A549 (cell line): ENCODE measurements around the gene OR52W1. TPM values are rescaled to one million over a fixed set of nuclear protein-coding genes. Genes with fewer than 3 reads are reported as not detected.

ENCODE experiments used
- ATAC-seq, 2 experiments: fragments of 200-7000 bp in 1 of 2; fragments of >200 bp in 1 of 2; cut with Nextera tagmentation in 1 of 2; cut with Tn5 transposase in 1 of 2; 3 replicates each; pipeline versions ENCODE4 v1.8.0 to v1.9.1; 2018 to 2020; ENCODE audit warnings: mild to moderate bottlenecking in 1 of 2, moderate library complexity in 1 of 2
- CTCF ChIA-PET: fragments of 300-600 bp; sonication (Branson Sonifier 250); formaldehyde crosslinking; extraction: SDS; loops from one replicate; lab custom pipeline; 2021; ENCODE audit warnings: antibody characterized with exemption, inconsistent platforms; lab: Yijun Ruan, JAX
- POLR2A ChIA-PET: fragments of 350-600 bp; formaldehyde crosslinking; extraction: SDS; loops from one replicate; lab custom pipeline; 2021; ENCODE audit warnings: antibody characterized with exemption, inconsistent platforms; lab: Yijun Ruan, JAX
- DNase-seq, 2 experiments: peaks; one replicate each; pipeline versions ENCODE4 v3.0.0 to v3.0.0-alpha.2; 2011 to 2016; ENCODE audit warnings: low read depth in 1 of 2, low spot score in 1 of 2
- FAIRE-seq: peaks from 2 replicates; lab custom pipeline; 2011; peaks lifted over from hg19 to GRCh38; lab: Jason Lieb, UNC
- H3K27ac ChIP-seq, 2 experiments: fragments of >200 bp; sonication (Bioruptor Twin); formaldehyde crosslinking; 3 replicates each; pipeline ENCODE4 v1.5.1; 2016 to 2017
- H3K4me1 ChIP-seq: fragments of >200 bp; sonication (Bioruptor Twin); formaldehyde crosslinking; 3 replicates; pipeline ENCODE4 v1.6.1; 2016
- H3K4me2 ChIP-seq: fragments of >200 bp; sonication (Bioruptor Twin); formaldehyde crosslinking; 3 replicates; pipeline ENCODE4 v1.6.1; 2016
- H3K4me3 ChIP-seq: fragments of >200 bp; sonication (Bioruptor Twin); formaldehyde crosslinking; 3 replicates; pipeline ENCODE4 v1.5.1; 2016
- H3K9me3 ChIP-seq: fragments of >200 bp; sonication (Bioruptor Twin); formaldehyde crosslinking; 3 replicates; pipeline ENCODE4 v1.6.1; 2016
- CBX8 ChIP-seq: fragments of 200-600 bp; sonication (generic); IDR thresholded peaks from 2 replicates; pipeline ENCODE4 v1.6.1; 2016
- CHD2 ChIP-seq: fragments of 150-350 bp; IDR thresholded peaks from 2 replicates; pipeline ENCODE4 v1.6.1; 2014; ENCODE audit warnings: low read length; ENCODE audit not compliant: partially characterized antibody
- EHMT2 ChIP-seq: fragments of 200-600 bp; sonication (generic); IDR thresholded peaks from 2 replicates; pipeline ENCODE4 v1.6.1; 2016; ENCODE audit warnings: antibody characterized with exemption, low read depth, mild to moderate bottlenecking, moderate library complexity
- ESRRA ChIP-seq: fragments of 150-350 bp; IDR thresholded peaks from 2 replicates; pipeline ENCODE4 v1.6.1; 2014; ENCODE audit warnings: mild to moderate bottlenecking, low read length, borderline replicate concordance
- FOSB ChIP-seq: fragments of 250-450 bp; sonication (Bioruptor Pico); IDR thresholded peaks from 2 replicates; pipeline ENCODE4 v1.5.0; 2020; ENCODE audit warnings: mild to moderate bottlenecking, moderate library complexity
- FOXS1 ChIP-seq: fragments of 250-450 bp; sonication (Bioruptor Pico); IDR thresholded peaks from 2 replicates; pipeline ENCODE4 v1.5.0; 2020; ENCODE audit warnings: mild to moderate bottlenecking, moderate library complexity
- HDAC2 ChIP-seq: fragments of 200-600 bp; sonication (generic); IDR thresholded peaks from 2 replicates; pipeline ENCODE4 v1.6.1; 2016
- HEYL ChIP-seq: fragments of 250-450 bp; sonication (Bioruptor Pico); IDR thresholded peaks from 2 replicates; pipeline ENCODE4 v1.8.0; 2021; ENCODE audit warnings: mild to moderate bottlenecking, moderate library complexity
- HMGXB4 ChIP-seq: fragments of 250-450 bp; sonication (Bioruptor Pico); IDR thresholded peaks from 2 replicates; pipeline ENCODE4 v1.5.0; 2021; ENCODE audit warnings: mild to moderate bottlenecking, moderate library complexity, borderline replicate concordance
- HOXA7 ChIP-seq: fragments of 250-450 bp; sonication (Bioruptor Pico); IDR thresholded peaks from 2 replicates; pipeline ENCODE4 v1.5.0; 2020; ENCODE audit warnings: mild to moderate bottlenecking, moderate library complexity
- HOXB13 ChIP-seq: fragments of 250-450 bp; sonication (Bioruptor Pico); IDR thresholded peaks from 2 replicates; pipeline ENCODE4 v1.5.0; 2020; ENCODE audit warnings: low read depth, mild to moderate bottlenecking, moderate library complexity
- JUN ChIP-seq, 2 experiments: fragments of >200 bp; sonication (Bioruptor Twin); formaldehyde crosslinking; IDR thresholded peaks; 2 replicates in 1 of 2; 3 replicates in 1 of 2; pipeline ENCODE4 v1.6.1; 2016 to 2017
- JUNB ChIP-seq: fragments of >200 bp; sonication (Bioruptor Twin); formaldehyde crosslinking; IDR thresholded peaks from 2 replicates; pipeline ENCODE4 v1.6.1; 2016
- KDM1A ChIP-seq: fragments of 200-600 bp; sonication (generic); IDR thresholded peaks from 2 replicates; pipeline ENCODE4 v1.6.1; 2016; ENCODE audit warnings: low read depth, mild to moderate bottlenecking
- KDM5A ChIP-seq: fragments of 200-600 bp; sonication (generic); IDR thresholded peaks from 2 replicates; pipeline ENCODE4 v1.6.1; 2016; ENCODE audit warnings: antibody characterized with exemption, mild to moderate bottlenecking
- PBX3 ChIP-seq: IDR thresholded peaks from 2 replicates; pipeline ENCODE4 v1.6.1; 2012
- REST ChIP-seq: fragments of 200-600 bp; sonication (generic); IDR thresholded peaks from 2 replicates; pipeline ENCODE4 v1.6.1; 2016; ENCODE audit warnings: antibody characterized with exemption, mild to moderate bottlenecking, moderate library complexity
- USF2 ChIP-seq: fragments of 450-650 bp; IDR thresholded peaks from 2 replicates; pipeline ENCODE4 v1.6.1; 2014; ENCODE audit warnings: antibody characterized with exemption
- ZNF302 ChIP-seq: fragments of 250-450 bp; sonication (Bioruptor Pico); IDR thresholded peaks from 2 replicates; pipeline ENCODE4 v1.9.0; 2021; ENCODE audit warnings: inconsistent platforms, mild to moderate bottlenecking, moderate library complexity
- ZSCAN20 ChIP-seq: fragments of 250-450 bp; sonication (Bioruptor Pico); IDR thresholded peaks from 2 replicates; pipeline ENCODE4 v1.8.0; 2022; ENCODE audit warnings: mild to moderate bottlenecking, moderate library complexity
- WGBS: methylation state at CpG from one replicate; pipeline ENCODE4 v1.1.6; 2017; ENCODE audit errors: missing lambda C conversion rate; 5-methylcytosine and 5-hydroxymethylcytosine counted together
- polyA plus RNA-seq, 4 experiments: library from polyadenylated mRNA; depleted of rRNA in 3 of 4; stranded (reverse); fragments of >200 nt; fragmentation: RNase III in 1 of 4; extraction: RNeasy Plus Mini Kit Qiagen cat#74134 plus additional on column Dnase treatment in 1 of 4; gene quantifications; 2 replicates in 3 of 4; 3 replicates in 1 of 4; pipeline ENCODE4 v1.2.3, GENCODE V29; 2011 to 2017
- TF ChIP-seq, protein P1 (sequence below): fragments of >200 bp; sonication (Bioruptor Twin); formaldehyde crosslinking; IDR thresholded peaks from 3 replicates; pipeline ENCODE4 v1.5.1; 2016
- TF ChIP-seq, protein P2 (sequence below): IDR thresholded peaks from 2 replicates; pipeline ENCODE4 v1.6.1; 2012; ENCODE audit warnings: low read depth, borderline replicate concordance

OR52W1 gene
- polyA plus RNA-seq, 2 of the 4 experiments (the other 2 are of a cell fraction) = not detected

- ChIA-PET CTCF (interaction anchor here (0.6 kb wide), 1 partner anchor 13 kb away, joined by 3 read pairs; no protein-coding TSS in a partner anchor), POLR2A (no interaction called here)
- WGBS = 3% methylated on average over 1 of the region's 1 CpG
- DNase-seq (no peak), ATAC-seq (no peak)
- H3K4me3 ChIP-seq = no peak within 1 kb of the TSS
- no peaks in the 10 kb centered on the region for H3K4me1 ChIP-seq
- H3K4me2 ChIP-seq = no peak within 1 kb of the TSS
- TF ChIP-seq ESRRA (no peak), CHD2 (no peak), EHMT2 (no peak), PBX3 (no peak), FOXS1 (CRISPR knock-in tag) (no peak)
- TF ChIP-seq, all 56 proteins: peak for 0
- FAIRE-seq = no peak
- H3K9me3 ChIP-seq = peaks cover 4% of the 10 kb centered on the region; the same call in 1 of the 3 replicates
- H3K27ac ChIP-seq = no peak within 1 kb of the TSS
Observed at GRCh38 chr11:6170226-6170625, 28.8 kb upstream of the OR52W1 start, which contains the start of gene OR52B2. Gene OR52B2 (minus strand): TSS chr11:6170326. CDS start chr11:6170326, 0 bp downstream.

- Histone ChIP-seq H3K4me3 (no peak overlapping the region), H3K9me3 (no peaks in the 10 kb centered on the region), H3K27ac (no peak overlapping the region), H3K4me2 (no peak overlapping the region), H3K4me1 (no peaks in the 10 kb centered on the region)
- ChIA-PET POLR2A (no interaction called here), CTCF (interaction anchor here (0.9 kb wide), 1 partner anchor 184 kb away, joined by 3 read pairs; no protein-coding TSS in a partner anchor)
- DNase-seq = no peak
- ATAC-seq = no peak
- FAIRE-seq = no peak
- TF ChIP-seq HEYL (no peak), ZNF302 (CRISPR knock-in tag) (no peak), ZSCAN20 (CRISPR knock-in tag) (no peak), JUNB (no peak), HDAC2 (no peak), JUN (IDR thresholded peaks at IDR 0.05) (no peak), KDM1A (no peak), USF2 (no peak), FOSB (CRISPR knock-in tag) (no peak), KDM5A (no peak), HMGXB4 (no peak), HOXB13 (no peak), CBX8 (no peak), REST (no peak), ESRRA (no peak), HOXA7 (CRISPR knock-in tag) (no peak)
- TF ChIP-seq, protein P1, sequence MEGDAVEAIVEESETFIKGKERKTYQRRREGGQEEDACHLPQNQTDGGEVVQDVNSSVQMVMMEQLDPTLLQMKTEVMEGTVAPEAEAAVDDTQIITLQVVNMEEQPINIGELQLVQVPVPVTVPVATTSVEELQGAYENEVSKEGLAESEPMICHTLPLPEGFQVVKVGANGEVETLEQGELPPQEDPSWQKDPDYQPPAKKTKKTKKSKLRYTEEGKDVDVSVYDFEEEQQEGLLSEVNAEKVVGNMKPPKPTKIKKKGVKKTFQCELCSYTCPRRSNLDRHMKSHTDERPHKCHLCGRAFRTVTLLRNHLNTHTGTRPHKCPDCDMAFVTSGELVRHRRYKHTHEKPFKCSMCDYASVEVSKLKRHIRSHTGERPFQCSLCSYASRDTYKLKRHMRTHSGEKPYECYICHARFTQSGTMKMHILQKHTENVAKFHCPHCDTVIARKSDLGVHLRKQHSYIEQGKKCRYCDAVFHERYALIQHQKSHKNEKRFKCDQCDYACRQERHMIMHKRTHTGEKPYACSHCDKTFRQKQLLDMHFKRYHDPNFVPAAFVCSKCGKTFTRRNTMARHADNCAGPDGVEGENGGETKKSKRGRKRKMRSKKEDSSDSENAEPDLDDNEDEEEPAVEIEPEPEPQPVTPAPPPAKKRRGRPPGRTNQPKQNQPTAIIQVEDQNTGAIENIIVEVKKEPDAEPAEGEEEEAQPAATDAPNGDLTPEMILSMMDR = no peak
- TF ChIP-seq, protein P2, sequence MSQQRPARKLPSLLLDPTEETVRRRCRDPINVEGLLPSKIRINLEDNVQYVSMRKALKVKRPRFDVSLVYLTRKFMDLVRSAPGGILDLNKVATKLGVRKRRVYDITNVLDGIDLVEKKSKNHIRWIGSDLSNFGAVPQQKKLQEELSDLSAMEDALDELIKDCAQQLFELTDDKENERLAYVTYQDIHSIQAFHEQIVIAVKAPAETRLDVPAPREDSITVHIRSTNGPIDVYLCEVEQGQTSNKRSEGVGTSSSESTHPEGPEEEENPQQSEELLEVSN = no peak
- 0% methylated on average over 2 of the region's 2 CpGs for WGBS
Observed at GRCh38 chr11:6175440-6175839, 23.6 kb upstream of the OR52W1 start.
